ENCODE data around the gene FKBP15.
"Not testable (repeated sequence)": the region's sequence is repeated elsewhere in the genome, so short reads cannot be mapped to it uniquely, and the experiment has no call there.

FKBP15 gene

DNA sequence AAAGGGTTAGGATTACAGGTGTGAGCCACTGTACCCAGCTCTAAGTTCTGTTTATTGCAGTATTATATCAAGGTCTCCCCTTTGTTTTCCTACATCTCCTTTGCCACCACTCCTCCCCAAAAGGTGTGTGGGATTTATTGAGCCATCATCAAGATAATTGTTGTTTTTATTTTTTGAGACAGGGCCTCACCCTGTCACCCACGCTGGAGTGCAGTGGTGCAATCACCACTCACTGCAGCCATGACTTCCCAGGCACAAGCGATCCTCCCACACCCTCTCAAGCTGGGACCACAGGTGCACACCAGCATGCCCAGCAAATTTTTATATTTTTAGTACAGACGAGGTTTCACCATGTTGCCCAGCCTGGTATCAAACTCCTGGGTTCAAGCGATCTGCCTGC, 24.8 kb upstream of the FKBP15 start (continued):
- TF ChIP-seq, protein P1, sequence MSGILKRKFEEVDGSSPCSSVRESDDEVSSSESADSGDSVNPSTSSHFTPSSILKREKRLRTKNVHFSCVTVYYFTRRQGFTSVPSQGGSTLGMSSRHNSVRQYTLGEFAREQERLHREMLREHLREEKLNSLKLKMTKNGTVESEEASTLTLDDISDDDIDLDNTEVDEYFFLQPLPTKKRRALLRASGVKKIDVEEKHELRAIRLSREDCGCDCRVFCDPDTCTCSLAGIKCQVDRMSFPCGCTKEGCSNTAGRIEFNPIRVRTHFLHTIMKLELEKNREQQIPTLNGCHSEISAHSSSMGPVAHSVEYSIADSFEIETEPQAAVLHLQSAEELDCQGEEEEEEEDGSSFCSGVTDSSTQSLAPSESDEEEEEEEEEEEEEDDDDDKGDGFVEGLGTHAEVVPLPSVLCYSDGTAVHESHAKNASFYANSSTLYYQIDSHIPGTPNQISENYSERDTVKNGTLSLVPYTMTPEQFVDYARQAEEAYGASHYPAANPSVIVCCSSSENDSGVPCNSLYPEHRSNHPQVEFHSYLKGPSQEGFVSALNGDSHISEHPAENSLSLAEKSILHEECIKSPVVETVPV (CRISPR knock-in tag; IDR thresholded peaks at IDR 0.05): no peak
- no peak for TF ChIP-seq PPARA (CRISPR knock-in tag; IDR thresholded peaks at IDR 0.05; ENCODE audit: borderline replicate concordance)

DNA sequence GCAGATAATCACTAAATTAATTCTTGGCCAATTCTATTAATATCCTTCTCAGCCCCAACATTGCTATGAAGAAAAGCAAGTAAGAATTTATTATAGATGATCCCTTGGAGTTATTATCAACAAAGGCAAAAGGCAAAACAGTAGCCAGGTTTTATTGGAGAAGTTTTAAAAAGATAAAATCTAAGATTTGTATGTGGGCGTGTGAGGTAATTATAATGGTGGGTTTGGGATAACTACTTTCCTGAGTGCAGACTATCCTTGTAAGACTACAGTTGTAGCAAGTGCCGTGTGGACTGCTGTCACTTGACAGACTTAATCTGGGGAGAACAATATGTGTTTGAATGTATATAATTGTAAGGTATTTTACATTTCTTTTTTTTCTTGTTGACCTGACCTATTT, 23.5 kb upstream of the FKBP15 start:
- no peak for ATAC-seq

DNA sequence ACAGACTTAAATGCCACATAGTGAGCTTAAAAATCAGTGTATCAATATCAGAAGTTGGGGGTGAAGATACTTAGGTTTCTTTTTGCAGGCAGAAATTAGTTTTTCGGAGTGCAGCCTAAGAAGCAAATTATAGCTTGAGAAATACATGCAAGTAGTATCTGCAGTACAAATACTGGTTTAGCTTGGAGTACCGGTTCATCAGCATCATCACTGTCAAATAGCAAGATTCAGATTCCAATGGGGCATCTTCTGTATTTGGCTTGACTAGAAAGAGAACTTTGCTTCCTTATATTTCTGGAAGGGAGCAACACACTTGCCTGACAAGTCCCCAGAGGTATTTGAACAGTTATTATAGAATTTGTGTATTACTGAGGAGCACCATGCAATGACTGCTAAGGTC, 20.1 kb upstream of the FKBP15 start:
- TF ChIP-seq ISL1 (CRISPR knock-in tag; IDR thresholded peaks at IDR 0.05): no peak

More for the DNA sequence above, 23.5 kb upstream of the FKBP15 start:
- TF ChIP-seq ZNF8 (CRISPR knock-in tag; IDR thresholded peaks at IDR 0.05): no peak
- no peak for TF ChIP-seq TOX (CRISPR knock-in tag; IDR thresholded peaks at IDR 0.05; ENCODE audit: borderline replicate concordance)
- no peak for TF ChIP-seq SNAI2 (CRISPR knock-in tag; IDR thresholded peaks at IDR 0.05)

DNA sequence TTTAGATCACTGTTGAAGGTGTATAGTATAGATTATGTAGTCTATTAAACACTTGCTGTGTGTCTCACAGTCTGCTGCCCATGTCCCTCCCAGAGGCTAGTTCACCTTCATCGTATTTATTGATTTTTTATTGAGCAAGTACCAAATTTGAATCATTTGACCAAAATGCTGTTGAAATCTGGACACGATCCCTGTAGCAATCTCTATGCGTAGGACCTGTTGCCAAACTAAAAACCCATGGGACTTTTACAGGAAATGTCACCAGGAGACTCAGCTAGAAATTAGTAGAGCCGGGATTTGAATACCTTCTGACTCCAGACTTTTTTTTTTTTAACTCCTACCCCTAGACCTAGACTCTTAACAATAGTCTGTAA, 17.8 kb upstream of the FKBP15 start:
- no peak for ATAC-seq

More for the DNA sequence above, 20.1 kb upstream of the FKBP15 start:
- no peak for ATAC-seq

DNA sequence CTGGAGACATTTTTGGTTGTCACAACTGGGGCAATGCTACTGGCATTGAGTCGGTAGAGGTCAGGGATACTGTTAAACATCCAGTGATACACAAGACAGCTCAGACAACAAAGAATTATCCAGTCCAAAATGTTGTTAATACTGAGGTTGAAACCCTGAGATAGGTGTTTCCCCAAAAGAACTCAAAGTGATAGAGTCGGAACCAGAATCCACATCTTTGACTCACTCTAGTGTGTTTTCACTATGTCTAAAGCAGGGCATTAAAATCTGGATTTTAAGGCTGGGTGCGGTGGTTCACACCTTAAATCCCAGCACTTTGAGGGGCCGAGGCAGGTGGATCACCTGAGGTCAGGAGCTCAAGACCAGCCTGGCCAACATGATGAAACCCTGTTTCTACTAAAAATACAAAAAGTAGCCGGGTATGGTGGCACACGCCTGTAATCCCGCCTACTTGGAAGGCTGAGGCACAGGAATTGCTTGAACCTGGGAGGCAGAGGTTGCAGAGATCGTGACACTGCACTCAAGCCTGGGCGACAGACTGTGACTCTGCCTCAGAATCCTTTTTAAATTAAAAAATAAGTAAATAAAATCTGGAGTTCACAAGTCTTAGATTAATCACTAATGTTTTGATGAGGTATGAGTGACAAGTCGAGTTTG, 17.3 kb upstream of the FKBP15 start:
- TF ChIP-seq ZFP3 (CRISPR knock-in tag; IDR thresholded peaks at IDR 0.05) (no peak), ZNF70 (CRISPR knock-in tag; IDR thresholded peaks at IDR 0.05) (no peak), ESRRG (CRISPR knock-in tag; IDR thresholded peaks at IDR 0.05) (no peak)
- TF ChIP-seq, protein P2, sequence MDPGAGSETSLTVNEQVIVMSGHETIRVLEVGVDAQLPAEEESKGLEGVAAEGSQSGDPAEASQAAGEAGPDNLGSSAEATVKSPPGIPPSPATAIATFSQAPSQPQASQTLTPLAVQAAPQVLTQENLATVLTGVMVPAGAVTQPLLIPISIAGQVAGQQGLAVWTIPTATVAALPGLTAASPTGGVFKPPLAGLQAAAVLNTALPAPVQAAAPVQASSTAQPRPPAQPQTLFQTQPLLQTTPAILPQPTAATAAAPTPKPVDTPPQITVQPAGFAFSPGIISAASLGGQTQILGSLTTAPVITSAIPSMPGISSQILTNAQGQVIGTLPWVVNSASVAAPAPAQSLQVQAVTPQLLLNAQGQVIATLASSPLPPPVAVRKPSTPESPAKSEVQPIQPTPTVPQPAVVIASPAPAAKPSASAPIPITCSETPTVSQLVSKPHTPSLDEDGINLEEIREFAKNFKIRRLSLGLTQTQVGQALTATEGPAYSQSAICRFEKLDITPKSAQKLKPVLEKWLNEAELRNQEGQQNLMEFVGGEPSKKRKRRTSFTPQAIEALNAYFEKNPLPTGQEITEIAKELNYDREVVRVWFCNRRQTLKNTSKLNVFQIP (CRISPR knock-in tag; IDR thresholded peaks at IDR 0.05; ENCODE audit: borderline replicate concordance, low read depth): no peak
- no peak for ATAC-seq

More for the DNA sequence above, 17.8 kb upstream of the FKBP15 start:
- no peak for TF ChIP-seq ZNF8 (CRISPR knock-in tag; IDR thresholded peaks at IDR 0.05)
- no peak for TF ChIP-seq ZFP30 (CRISPR knock-in tag; IDR thresholded peaks at IDR 0.05)

DNA sequence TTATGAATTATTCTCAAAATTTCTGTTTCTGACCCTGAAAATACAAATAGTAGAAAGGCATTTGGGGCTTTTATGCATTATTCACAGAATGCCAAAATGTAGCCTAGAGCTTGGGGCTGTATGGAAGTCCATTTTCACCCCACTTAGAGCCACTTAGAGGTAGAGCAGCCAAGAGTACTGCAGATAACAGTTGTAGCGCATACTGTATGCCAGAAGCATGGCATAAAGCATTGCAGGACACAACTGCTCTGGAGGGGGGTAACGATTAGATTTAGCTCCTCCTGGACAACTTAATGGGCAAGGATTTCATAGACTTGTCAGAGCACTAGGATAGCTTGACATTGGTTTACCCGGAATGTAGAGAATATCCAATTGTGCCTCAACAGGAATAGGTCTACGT, 15.9 kb upstream of the FKBP15 start:
- ATAC-seq: no peak
- TF ChIP-seq RARB (CRISPR knock-in tag; IDR thresholded peaks at IDR 0.05) (no peak), ARNTL (CRISPR knock-in tag; IDR thresholded peaks at IDR 0.05; ENCODE audit: borderline replicate concordance, low read depth) (no peak), ZNF8 (CRISPR knock-in tag; IDR thresholded peaks at IDR 0.05) (no peak), ZFP3 (CRISPR knock-in tag; IDR thresholded peaks at IDR 0.05) (no peak), ZNF70 (CRISPR knock-in tag; IDR thresholded peaks at IDR 0.05) (no peak), TOX (CRISPR knock-in tag; IDR thresholded peaks at IDR 0.05; ENCODE audit: borderline replicate concordance) (no peak), ZNF565 (CRISPR knock-in tag; conservative IDR thresholded peaks at IDR 0.05; ENCODE audit: low read depth) (no peak), ESRRG (CRISPR knock-in tag; IDR thresholded peaks at IDR 0.05) (no peak), GLIS3 (CRISPR knock-in tag; IDR thresholded peaks at IDR 0.05) (no peak), PPARA (CRISPR knock-in tag; IDR thresholded peaks at IDR 0.05; ENCODE audit: borderline replicate concordance) (no peak), CSDC2 (CRISPR knock-in tag; IDR thresholded peaks at IDR 0.05) (no peak), TCF4 (CRISPR knock-in tag; IDR thresholded peaks at IDR 0.05; ENCODE audit: borderline replicate concordance) (no peak), ZFP30 (CRISPR knock-in tag; IDR thresholded peaks at IDR 0.05) (no peak), ZC3H10 (CRISPR knock-in tag; IDR thresholded peaks at IDR 0.05) (no peak), OSR1 (CRISPR knock-in tag; IDR thresholded peaks at IDR 0.05) (no peak)
- TF ChIP-seq, protein P1 (CRISPR knock-in tag; IDR thresholded peaks at IDR 0.05): no peak
- TF ChIP-seq, protein P3, sequence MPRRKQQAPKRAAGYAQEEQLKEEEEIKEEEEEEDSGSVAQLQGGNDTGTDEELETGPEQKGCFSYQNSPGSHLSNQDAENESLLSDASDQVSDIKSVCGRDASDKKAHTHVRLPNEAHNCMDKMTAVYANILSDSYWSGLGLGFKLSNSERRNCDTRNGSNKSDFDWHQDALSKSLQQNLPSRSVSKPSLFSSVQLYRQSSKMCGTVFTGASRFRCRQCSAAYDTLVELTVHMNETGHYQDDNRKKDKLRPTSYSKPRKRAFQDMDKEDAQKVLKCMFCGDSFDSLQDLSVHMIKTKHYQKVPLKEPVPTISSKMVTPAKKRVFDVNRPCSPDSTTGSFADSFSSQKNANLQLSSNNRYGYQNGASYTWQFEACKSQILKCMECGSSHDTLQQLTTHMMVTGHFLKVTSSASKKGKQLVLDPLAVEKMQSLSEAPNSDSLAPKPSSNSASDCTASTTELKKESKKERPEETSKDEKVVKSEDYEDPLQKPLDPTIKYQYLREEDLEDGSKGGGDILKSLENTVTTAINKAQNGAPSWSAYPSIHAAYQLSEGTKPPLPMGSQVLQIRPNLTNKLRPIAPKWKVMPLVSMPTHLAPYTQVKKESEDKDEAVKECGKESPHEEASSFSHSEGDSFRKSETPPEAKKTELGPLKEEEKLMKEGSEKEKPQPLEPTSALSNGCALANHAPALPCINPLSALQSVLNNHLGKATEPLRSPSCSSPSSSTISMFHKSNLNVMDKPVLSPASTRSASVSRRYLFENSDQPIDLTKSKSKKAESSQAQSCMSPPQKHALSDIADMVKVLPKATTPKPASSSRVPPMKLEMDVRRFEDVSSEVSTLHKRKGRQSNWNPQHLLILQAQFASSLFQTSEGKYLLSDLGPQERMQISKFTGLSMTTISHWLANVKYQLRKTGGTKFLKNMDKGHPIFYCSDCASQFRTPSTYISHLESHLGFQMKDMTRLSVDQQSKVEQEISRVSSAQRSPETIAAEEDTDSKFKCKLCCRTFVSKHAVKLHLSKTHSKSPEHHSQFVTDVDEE (CRISPR knock-in tag; IDR thresholded peaks at IDR 0.05): no peak
- TF ChIP-seq, protein P4, sequence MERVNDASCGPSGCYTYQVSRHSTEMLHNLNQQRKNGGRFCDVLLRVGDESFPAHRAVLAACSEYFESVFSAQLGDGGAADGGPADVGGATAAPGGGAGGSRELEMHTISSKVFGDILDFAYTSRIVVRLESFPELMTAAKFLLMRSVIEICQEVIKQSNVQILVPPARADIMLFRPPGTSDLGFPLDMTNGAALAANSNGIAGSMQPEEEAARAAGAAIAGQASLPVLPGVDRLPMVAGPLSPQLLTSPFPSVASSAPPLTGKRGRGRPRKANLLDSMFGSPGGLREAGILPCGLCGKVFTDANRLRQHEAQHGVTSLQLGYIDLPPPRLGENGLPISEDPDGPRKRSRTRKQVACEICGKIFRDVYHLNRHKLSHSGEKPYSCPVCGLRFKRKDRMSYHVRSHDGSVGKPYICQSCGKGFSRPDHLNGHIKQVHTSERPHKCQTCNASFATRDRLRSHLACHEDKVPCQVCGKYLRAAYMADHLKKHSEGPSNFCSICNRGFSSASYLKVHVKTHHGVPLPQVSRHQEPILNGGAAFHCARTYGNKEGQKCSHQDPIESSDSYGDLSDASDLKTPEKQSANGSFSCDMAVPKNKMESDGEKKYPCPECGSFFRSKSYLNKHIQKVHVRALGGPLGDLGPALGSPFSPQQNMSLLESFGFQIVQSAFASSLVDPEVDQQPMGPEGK (CRISPR knock-in tag; IDR thresholded peaks at IDR 0.05; ENCODE audit: borderline replicate concordance): no peak

DNA sequence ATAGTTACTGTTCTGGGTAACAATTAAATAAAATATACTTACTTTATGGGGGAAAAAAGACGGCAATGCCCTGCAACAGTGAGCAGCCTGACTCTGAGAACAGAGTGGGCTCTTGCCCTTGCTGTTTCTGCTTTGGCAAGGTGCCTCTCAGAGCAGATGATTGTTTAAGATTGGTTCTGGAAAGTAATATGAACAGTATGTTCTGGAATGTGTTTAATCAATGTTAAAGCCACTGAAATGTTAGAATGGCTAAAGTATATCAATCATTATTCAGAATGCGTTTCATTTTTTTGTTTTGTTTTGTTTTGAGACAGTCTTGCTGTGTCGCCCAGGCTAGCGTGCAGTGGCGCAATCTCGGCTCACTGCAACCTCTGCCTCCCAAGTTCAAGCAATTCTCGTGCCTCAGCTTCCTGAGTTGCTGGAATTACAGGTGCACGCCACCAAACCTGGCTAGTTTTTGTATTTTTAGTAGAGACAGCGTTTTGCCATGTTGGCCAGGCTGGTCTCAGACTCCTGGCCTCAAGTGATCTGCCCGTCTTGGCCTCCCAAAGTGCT, 14.7 kb upstream of the FKBP15 start:
- ATAC-seq: not testable (repeated sequence)

Measured in SK-N-SH treated with all-trans-retinoic acid at 6 μM for 48 hours (cell line).